Gastroesophageal sphincter (tissue), 3 donors: Measurements from ENCODE around the gene E2F7.

Source experiments
- CTCF ChIP-seq, 4 experiments: fragments of 200-600 bp in 2 of 4; fragments of 450-650 bp in 2 of 4; sonication (generic) in 1 of 4; IDR thresholded peaks; one replicate each; pipeline ENCODE4 v1.5.1; 2017 to 2019; ENCODE audit warnings: antibody characterized with exemption in 4 of 4, mild to moderate bottlenecking in 2 of 4, moderate library complexity in 2 of 4
- EP300 ChIP-seq: sonication (generic); formaldehyde crosslinking; IDR thresholded peaks from one replicate; pipeline ENCODE4 v1.6.1; 2017; ENCODE audit warnings: antibody characterized with exemption, mild to moderate bottlenecking
- POLR2AphosphoS5 ChIP-seq: sonication (generic); formaldehyde crosslinking; IDR thresholded peaks from one replicate; pipeline ENCODE4 v1.6.1; 2017; ENCODE audit warnings: antibody characterized with exemption

GRCh38 chr12:77102691-77103090, 37.3 kb upstream of the E2F7 start:
- TF ChIP-seq CTCF (IDR thresholded peaks at IDR 0.05) (no peak), POLR2AphosphoS5 (no peak), EP300 (no peak)
